CD8-positive, alpha-beta memory T cell (primary cell): ENCODE results near the gene TMEM200C. TPM values are rescaled to one million over a fixed set of nuclear protein-coding genes. Genes with fewer than 3 reads are reported as not detected.
"Not testable (repeated sequence)": the region's sequence is repeated elsewhere in the genome, so short reads cannot be mapped to it uniquely, and the experiment has no call there.

Experiments used
- CTCF ChIA-PET: fragments of 350-600 bp; sonication (Branson Sonifier 250); formaldehyde crosslinking; loops from one replicate; lab custom pipeline; 2021; ENCODE audit warnings: antibody characterized with exemption; lab: Charles Lee
- POLR2A ChIA-PET: fragments of 350-600 bp; sonication (Branson Sonifier 250); formaldehyde crosslinking; loops from one replicate; lab custom pipeline; 2021; ENCODE audit warnings: antibody characterized with exemption; lab: Charles Lee
- DNase-seq, 5 donors: peaks; one replicate each; pipeline versions ENCODE4 v3.0.0 to v3.0.0-alpha.2; 2020 to 2022; ENCODE audit warnings: mixed read lengths in 1 of 5
- H3K27ac ChIP-seq: one replicate; pipeline ENCODE4 v1.7.0; 2013; ENCODE audit warnings: low read depth, mild to moderate bottlenecking, low read length, moderate library complexity
- H3K27me3 ChIP-seq: 2 replicates; pipeline ENCODE4 v1.7.0; 2013; ENCODE audit warnings: low read length, mild to moderate bottlenecking; ENCODE audit not compliant: insufficient read depth, poor library complexity, severe bottlenecking
- H3K36me3 ChIP-seq: 2 replicates; pipeline ENCODE4 v1.7.0; 2013; ENCODE audit warnings: mild to moderate bottlenecking, low read length, moderate library complexity; ENCODE audit not compliant: insufficient read depth
- H3K4me1 ChIP-seq: 2 replicates; pipeline ENCODE4 v1.7.0; 2013; ENCODE audit warnings: mild to moderate bottlenecking, low read length, moderate library complexity; ENCODE audit not compliant: insufficient read depth
- H3K4me3 ChIP-seq: 2 replicates; pipeline ENCODE4 v1.7.0; 2013; ENCODE audit warnings: mild to moderate bottlenecking, low read length
- H3K9me3 ChIP-seq: 2 replicates; pipeline ENCODE4 v1.7.0; 2013; ENCODE audit warnings: mild to moderate bottlenecking, low read length
- H3K27ac Mint-ChIP-seq, 8 donors: one replicate each; pipeline ENCODE4 v1.8.0; 2020 to 2021; ENCODE audit warnings: mixed read lengths in 8 of 8, mild to moderate bottlenecking in 6 of 8, inconsistent platforms in 3 of 8, moderate library complexity in 3 of 8
- H3K27me3 Mint-ChIP-seq, 2 donors: one replicate each; pipeline ENCODE4 v1.8.0; 2020 to 2021; ENCODE audit warnings: mixed read lengths in 2 of 2, mild to moderate bottlenecking in 1 of 2, moderate library complexity in 1 of 2
- H3K36me3 Mint-ChIP-seq, 3 donors: one replicate each; pipeline ENCODE4 v1.8.0; 2020 to 2021; ENCODE audit warnings: mixed read lengths in 3 of 3, inconsistent platforms in 1 of 3, mild to moderate bottlenecking in 1 of 3
- H3K4me1 Mint-ChIP-seq, 3 donors: one replicate each; pipeline ENCODE4 v1.8.0; 2020 to 2021; ENCODE audit warnings: mixed read lengths in 3 of 3, inconsistent platforms in 1 of 3, mild to moderate bottlenecking in 1 of 3
- H3K4me3 Mint-ChIP-seq, 7 donors: one replicate each; pipeline ENCODE4 v1.8.0; 2020 to 2021; ENCODE audit warnings: mixed read lengths in 7 of 7, mild to moderate bottlenecking in 6 of 7, moderate library complexity in 4 of 7, inconsistent platforms in 2 of 7
- H3K9me3 Mint-ChIP-seq, 5 donors: one replicate each; pipeline ENCODE4 v1.8.0; 2020 to 2022; ENCODE audit warnings: mixed read lengths in 5 of 5, mild to moderate bottlenecking in 3 of 5, moderate library complexity in 2 of 5, inconsistent platforms in 1 of 5
- polyA plus RNA-seq: library from polyadenylated mRNA; unstranded; fragments of 300-500 nt; fragmentation: Illumina TruSeq; gene quantifications from one replicate; pipeline ENCODE4 v1.2.3, GENCODE V29; 2021
- total RNA-seq, 2 experiments: library from RNA; stranded (reverse); gene quantifications; one replicate each; pipeline ENCODE4 v1.2.3, GENCODE V29; 2021

TMEM200C gene
- total and polyA plus RNA-seq, 3 experiments from 2014 or later: not detected

DNA sequence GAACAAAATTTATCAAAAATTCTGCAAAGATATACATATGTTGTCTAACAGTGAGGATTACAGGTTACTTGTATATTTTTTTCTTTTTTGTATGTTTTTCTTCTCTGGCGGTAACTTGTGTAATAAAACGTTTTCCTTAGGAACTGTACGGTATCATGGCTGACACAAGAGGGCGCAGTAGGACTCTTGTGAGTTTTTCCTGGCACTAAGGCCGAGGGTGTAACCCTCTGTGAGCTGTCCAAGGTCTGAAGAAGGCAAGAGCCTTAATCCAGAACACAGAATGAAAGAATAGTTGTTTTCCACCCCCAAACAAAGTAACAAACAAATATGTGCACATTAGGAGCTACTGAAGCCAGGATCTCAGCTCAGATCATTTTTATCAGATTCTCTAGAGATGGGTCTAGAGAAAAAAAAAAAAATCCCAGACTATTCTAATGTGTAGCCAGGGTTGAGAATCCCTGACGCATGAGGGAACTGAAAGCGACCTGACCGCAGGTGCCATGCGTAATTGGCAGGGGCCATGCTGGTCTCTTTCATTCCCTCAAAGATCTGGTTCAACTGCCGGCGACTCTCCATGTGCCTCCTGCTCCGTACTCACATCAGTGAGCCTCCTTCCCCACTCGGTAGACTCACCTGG lies 27.0 kb downstream of the TMEM200C start:
- Histone ChIP-seq H3K4me1 (no peaks in the 10 kb centered on the region), H3K4me3 (no peak overlapping the region), H3K27me3 (no peaks in the 10 kb centered on the region), H3K27ac (no peak overlapping the region), H3K9me3 (no peaks in the 10 kb centered on the region), H3K36me3 (no peaks in the 10 kb centered on the region)
- CTCF ChIA-PET: no interaction called here
- H3K4me3 Mint-ChIP-seq: no peak overlapping the region
- DNase-seq: no peak
- H3K9me3 Mint-ChIP-seq: peaks cover 0 to 6% (median 2%) of the 10 kb centered on the region in 5 donors
- H3K36me3 Mint-ChIP-seq: no peaks in the 10 kb centered on the region
- POLR2A ChIA-PET: no interaction called here
- peaks cover 0 to 4% of the 10 kb centered on the region in 2 donors for H3K27me3 Mint-ChIP-seq
- H3K27ac Mint-ChIP-seq: no peak overlapping the region
- H3K4me1 Mint-ChIP-seq: no peaks in the 10 kb centered on the region

GRCh38 chr18:5865521-5865920 lies 29.8 kb downstream of the TMEM200C start:
- DNase-seq: no peak
- ChIA-PET POLR2A (no interaction called here), CTCF (no interaction called here)
- Histone ChIP-seq H3K27me3 (no peaks in the 10 kb centered on the region), H3K4me1 (no peaks in the 10 kb centered on the region), H3K9me3 (no peaks in the 10 kb centered on the region), H3K36me3 (no peaks in the 10 kb centered on the region), H3K4me3 (no peak overlapping the region), H3K27ac (no peak overlapping the region)
- H3K36me3 Mint-ChIP-seq: no peaks in the 10 kb centered on the region
- H3K9me3 Mint-ChIP-seq: peaks cover 4 to 20% (median 5%) of the 10 kb centered on the region in 5 donors
- H3K27me3 Mint-ChIP-seq: no peaks in the 10 kb centered on the region
- no peak overlapping the region for H3K27ac Mint-ChIP-seq
- no peak overlapping the region for H3K4me3 Mint-ChIP-seq
- H3K4me1 Mint-ChIP-seq: no peaks in the 10 kb centered on the region

- POLR2A ChIA-PET, DNase-seq, H3K9me3 ChIP-seq, H3K27me3 ChIP-seq, CTCF ChIA-PET, H3K36me3 Mint-ChIP-seq, H3K4me3 Mint-ChIP-seq, H3K27ac Mint-ChIP-seq, H3K4me1 ChIP-seq, H3K4me1 Mint-ChIP-seq, H3K27me3 Mint-ChIP-seq, H3K4me3 ChIP-seq, H3K27ac ChIP-seq, H3K36me3 ChIP-seq: not testable (repeated sequence)
- peaks cover 2 to 20% (median 7%) of the 10 kb centered on the region in 5 donors for H3K9me3 Mint-ChIP-seq
These were observed 33.2 kb downstream of the TMEM200C start for GRCh38 chr18:5862127-5862526.

DNA sequence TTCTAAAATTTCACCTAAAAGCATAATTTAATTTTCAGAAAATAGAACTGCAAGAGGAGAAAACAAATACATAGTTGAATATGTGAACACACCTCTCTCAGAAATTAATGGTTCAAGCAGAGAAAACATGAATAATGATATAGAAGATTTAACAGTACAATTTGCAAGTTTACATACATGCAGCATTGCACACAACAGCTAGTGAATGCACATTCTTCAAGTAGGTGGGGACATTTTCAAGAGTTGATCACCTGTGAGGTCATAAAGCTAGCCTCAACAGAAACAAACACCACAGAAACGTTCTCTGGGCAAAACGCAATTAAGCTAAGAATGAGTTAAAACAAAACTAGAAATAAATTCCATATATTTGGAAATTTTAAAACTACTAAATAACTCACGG lies 38.1 kb downstream of the TMEM200C start:
- H3K27me3 Mint-ChIP-seq: peaks cover 0 to 4% of the 10 kb centered on the region in 2 donors
- H3K36me3 Mint-ChIP-seq: no peaks in the 10 kb centered on the region
- H3K27ac ChIP-seq: no peak overlapping the region
- no peaks in the 10 kb centered on the region for H3K36me3 ChIP-seq
- no peak for DNase-seq
- CTCF ChIA-PET: no interaction called here
- no peaks in the 10 kb centered on the region for H3K9me3 ChIP-seq
- H3K4me3 ChIP-seq: no peak overlapping the region
- peaks cover 2 to 10% (median 7%) of the 10 kb centered on the region in 5 donors for H3K9me3 Mint-ChIP-seq
- no peaks in the 10 kb centered on the region for H3K4me1 ChIP-seq
- POLR2A ChIA-PET: no interaction called here
- H3K4me1 Mint-ChIP-seq: no peaks in the 10 kb centered on the region
- H3K27me3 ChIP-seq: no peaks in the 10 kb centered on the region
- H3K27ac Mint-ChIP-seq: no peak overlapping the region
- no peak overlapping the region for H3K4me3 Mint-ChIP-seq

GRCh38 chr18:5853253-5853652 lies 42.1 kb downstream of the TMEM200C start:
- Histone ChIP-seq H3K9me3 (no peaks in the 10 kb centered on the region), H3K27me3 (no peaks in the 10 kb centered on the region), H3K27ac (no peak overlapping the region), H3K4me1 (no peaks in the 10 kb centered on the region), H3K4me3 (no peak overlapping the region), H3K36me3 (no peaks in the 10 kb centered on the region)
- ChIA-PET POLR2A (no interaction called here), CTCF (no interaction called here)
- Mint-ChIP-seq H3K27ac (no peak overlapping the region), H3K36me3 (no peaks in the 10 kb centered on the region), H3K9me3 (peaks cover 0 to 7% (median 0%) of the 10 kb centered on the region in 5 donors), H3K4me3 (no peak overlapping the region), H3K4me1 (no peaks in the 10 kb centered on the region), H3K27me3 (peaks cover 3 to 4% of the 10 kb centered on the region in 2 donors)
- no peak for DNase-seq

DNA sequence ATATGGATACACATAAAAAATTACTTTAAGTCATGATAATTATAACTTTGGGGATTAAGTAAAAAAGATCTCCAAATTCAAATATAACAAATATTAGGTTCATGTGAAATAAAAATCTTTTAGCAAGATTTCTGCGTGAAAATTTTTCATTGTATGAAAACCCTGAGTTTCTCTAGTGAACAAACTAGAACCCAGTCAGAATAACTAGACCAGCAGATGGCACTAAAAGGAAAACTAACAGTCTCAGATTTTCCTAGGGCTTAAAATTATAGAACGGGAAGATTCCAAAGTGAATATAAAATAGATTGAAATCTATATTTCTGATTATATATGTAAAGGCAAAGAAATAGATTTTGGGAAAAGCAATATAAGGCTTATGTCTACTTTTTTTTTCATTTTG lies 43.3 kb downstream of the TMEM200C start:
- H3K9me3 ChIP-seq: no peaks in the 10 kb centered on the region
- Mint-ChIP-seq H3K27me3 (peaks cover 2 to 3% of the 10 kb centered on the region in 2 donors), H3K4me3 (no peak overlapping the region), H3K27ac (no peak overlapping the region), H3K9me3 (peaks cover 0 to 3% (median 0%) of the 10 kb centered on the region in 5 donors), H3K4me1 (no peaks in the 10 kb centered on the region), H3K36me3 (no peaks in the 10 kb centered on the region)
- POLR2A ChIA-PET: no interaction called here
- no peaks in the 10 kb centered on the region for H3K4me1 ChIP-seq
- no peaks in the 10 kb centered on the region for H3K36me3 ChIP-seq
- no peak for DNase-seq
- no peak overlapping the region for H3K4me3 ChIP-seq
- CTCF ChIA-PET: no interaction called here
- no peak overlapping the region for H3K27ac ChIP-seq
- no peaks in the 10 kb centered on the region for H3K27me3 ChIP-seq

DNA sequence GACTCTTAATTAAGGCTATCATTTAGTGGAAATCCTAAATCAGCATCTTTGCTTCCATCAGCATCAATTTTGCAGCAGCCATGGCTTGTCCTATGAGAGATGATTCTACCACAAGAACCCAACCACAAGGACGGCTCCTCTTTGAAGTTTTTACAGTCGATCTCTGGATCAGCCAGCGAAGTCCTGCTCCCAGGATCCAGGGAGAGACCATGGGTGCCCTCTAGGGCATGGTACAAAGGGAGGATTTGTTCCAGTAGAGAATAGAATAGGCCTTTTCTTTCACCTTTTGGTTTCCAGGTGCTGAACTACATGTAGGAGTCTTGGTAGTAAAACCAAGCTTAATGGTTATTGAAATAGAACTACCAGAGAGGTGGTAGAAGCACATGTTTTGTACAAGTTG lies 52.7 kb downstream of the TMEM200C start:
- DNase-seq: no peak
- Mint-ChIP-seq H3K4me1 (no peaks in the 10 kb centered on the region), H3K27ac (no peak overlapping the region), H3K27me3 (peaks cover 0 to 4% of the 10 kb centered on the region in 2 donors), H3K4me3 (no peak overlapping the region), H3K36me3 (no peaks in the 10 kb centered on the region), H3K9me3 (peaks cover 0 to 2% (median 0%) of the 10 kb centered on the region in 5 donors)
- Histone ChIP-seq H3K9me3 (no peaks in the 10 kb centered on the region), H3K27me3 (no peaks in the 10 kb centered on the region), H3K4me3 (no peak overlapping the region), H3K27ac (no peak overlapping the region), H3K36me3 (no peaks in the 10 kb centered on the region), H3K4me1 (no peaks in the 10 kb centered on the region)
- CTCF ChIA-PET: no interaction called here
- POLR2A ChIA-PET: no interaction called here

GRCh38 chr18:5841518-5841917 lies 53.8 kb downstream of the TMEM200C start:
- Mint-ChIP-seq H3K27ac (no peak overlapping the region), H3K9me3 (peaks cover 0 to 2% (median 0%) of the 10 kb centered on the region in 5 donors), H3K36me3 (no peaks in the 10 kb centered on the region), H3K27me3 (peaks cover 0 to 3% of the 10 kb centered on the region in 2 donors), H3K4me3 (no peak overlapping the region), H3K4me1 (no peaks in the 10 kb centered on the region)
- CTCF ChIA-PET: no interaction called here
- POLR2A ChIA-PET: no interaction called here
- H3K27me3 ChIP-seq: no peaks in the 10 kb centered on the region
- no peaks in the 10 kb centered on the region for H3K4me1 ChIP-seq
- H3K27ac ChIP-seq: no peak overlapping the region
- no peak for DNase-seq
- no peak overlapping the region for H3K4me3 ChIP-seq
- no peaks in the 10 kb centered on the region for H3K36me3 ChIP-seq
- no peaks in the 10 kb centered on the region for H3K9me3 ChIP-seq
